Lower lobe of right lung (tissue), 2 donors: ENCODE results near the gene ANO2. TPM values are rescaled to one million over a fixed set of nuclear protein-coding genes. Genes with fewer than 3 reads are reported as not detected.
A peak's percentile ranks its signal among the peaks of the same experiment; 100 is the strongest.

Source experiments
- ATAC-seq, 2 donors: fragments of 200-7000 bp; cut with Tn5 transposase; one replicate each; pipeline ENCODE4 v1.9.1; 2020 to 2022; ENCODE audit warnings: mild to moderate bottlenecking in 2 of 2, moderate library complexity in 2 of 2
- DNase-seq: peaks from one replicate; pipeline ENCODE4 v3.0.0-alpha.2; 2020
- H3K27ac ChIP-seq: fragments of 200-600 bp; one replicate; pipeline ENCODE4 v1.8.0; 2022
- H3K27me3 ChIP-seq: fragments of 200-600 bp; one replicate; pipeline ENCODE4 v1.8.0; 2022; ENCODE audit warnings: low read depth
- H3K36me3 ChIP-seq: fragments of 200-600 bp; one replicate; pipeline ENCODE4 v1.8.0; 2022; ENCODE audit warnings: mild to moderate bottlenecking
- H3K4me1 ChIP-seq: fragments of 200-600 bp; one replicate; pipeline ENCODE4 v1.8.0; 2022
- H3K4me3 ChIP-seq: fragments of 200-600 bp; one replicate; pipeline ENCODE4 v1.8.0; 2022; ENCODE audit warnings: mild to moderate bottlenecking
- H3K9me3 ChIP-seq: fragments of 200-600 bp; one replicate; pipeline ENCODE4 v1.8.0; 2022
- CTCF ChIP-seq: fragments of 200-600 bp; IDR thresholded peaks from one replicate; pipeline ENCODE4 v1.8.0; 2022; ENCODE audit warnings: antibody characterized with exemption, mild to moderate bottlenecking
- intact Hi-C: fragments of 100-400 bp; cut with DNase I; formaldehyde crosslinking; loops from one replicate; pipeline ENCODE4 v1.11.0; 2022
- total RNA-seq: library from RNA; stranded (reverse); fragmentation: NEBNext Ultra II Directional; extraction: Animal tissue kit (Norgen Biotek cat#: 25700); gene quantifications from one replicate; pipeline ENCODE4 v1.2.1, GENCODE V29; 2021
- donor health status: DM: no; HTN: yes; CAD: no; lungs with severe emphysema.

Gene ANO2
- total RNA-seq, 1 donor from 2014 or later: 22.2 TPM

GRCh38 chr12:5723711-5724252 is 221.3 kb downstream of the ANO2 start:
- no peak overlapping the region for H3K4me3 ChIP-seq
- no peak for TF ChIP-seq CTCF

GRCh38 chr12:5723071-5723470 is 222.0 kb downstream of the ANO2 start:
- Histone ChIP-seq H3K27me3 (no peaks in the 10 kb centered on the region), H3K27ac (no peak overlapping the region), H3K36me3 (no peaks in the 10 kb centered on the region), H3K9me3 (no peaks in the 10 kb centered on the region), H3K4me1 (no peaks in the 10 kb centered on the region), H3K4me3 (no peak overlapping the region)
- TF ChIP-seq CTCF: no peak
- intact Hi-C loops: no loop called here
- no peak for ATAC-seq
- DNase-seq: no peak

More at GRCh38 chr12:5723711-5724252, 221.3 kb downstream of the ANO2 start:
- Histone ChIP-seq H3K27ac (no peak overlapping the region), H3K9me3 (no peaks in the 10 kb centered on the region), H3K36me3 (no peaks in the 10 kb centered on the region), H3K27me3 (no peaks in the 10 kb centered on the region), H3K4me1 (no peaks in the 10 kb centered on the region)
- ATAC-seq: no peak
- intact Hi-C loops: no loop called here
- DNase-seq: no peak

GRCh38 chr12:5720381-5721005 is 224.6 kb downstream of the ANO2 start:
- no peak for ATAC-seq
- Histone ChIP-seq H3K27ac (no peak overlapping the region), H3K36me3 (no peaks in the 10 kb centered on the region), H3K9me3 (no peaks in the 10 kb centered on the region), H3K4me3 (no peak overlapping the region), H3K27me3 (no peaks in the 10 kb centered on the region), H3K4me1 (no peaks in the 10 kb centered on the region)
- no peak for DNase-seq
- intact Hi-C loops: no loop called here
- TF ChIP-seq CTCF: no peak

- DNase-seq (peak; percentile 51), ATAC-seq (peak in 1 of 2 donors; percentile 23)
- Histone ChIP-seq H3K27me3 (no peaks in the 10 kb centered on the region), H3K9me3 (no peaks in the 10 kb centered on the region), H3K4me3 (no peak overlapping the region), H3K36me3 (no peaks in the 10 kb centered on the region), H3K4me1 (no peaks in the 10 kb centered on the region), H3K27ac (no peak overlapping the region)
- TF ChIP-seq CTCF: no peak
- intact Hi-C loops: no loop called here
Observed at GRCh38 chr12:5718680-5719079, 226.4 kb downstream of the ANO2 start.

GRCh38 chr12:5718073-5718472 is 227.0 kb downstream of the ANO2 start:
- Histone ChIP-seq H3K27ac (no peak overlapping the region), H3K4me3 (no peak overlapping the region), H3K4me1 (no peaks in the 10 kb centered on the region), H3K9me3 (no peaks in the 10 kb centered on the region), H3K27me3 (no peaks in the 10 kb centered on the region), H3K36me3 (no peaks in the 10 kb centered on the region)
- intact Hi-C loops: no loop called here
- no peak for TF ChIP-seq CTCF
- ATAC-seq: no peak
- no peak for DNase-seq
